ENCODE results near the gene CTNNA2.

CTNNA2 gene

DNA sequence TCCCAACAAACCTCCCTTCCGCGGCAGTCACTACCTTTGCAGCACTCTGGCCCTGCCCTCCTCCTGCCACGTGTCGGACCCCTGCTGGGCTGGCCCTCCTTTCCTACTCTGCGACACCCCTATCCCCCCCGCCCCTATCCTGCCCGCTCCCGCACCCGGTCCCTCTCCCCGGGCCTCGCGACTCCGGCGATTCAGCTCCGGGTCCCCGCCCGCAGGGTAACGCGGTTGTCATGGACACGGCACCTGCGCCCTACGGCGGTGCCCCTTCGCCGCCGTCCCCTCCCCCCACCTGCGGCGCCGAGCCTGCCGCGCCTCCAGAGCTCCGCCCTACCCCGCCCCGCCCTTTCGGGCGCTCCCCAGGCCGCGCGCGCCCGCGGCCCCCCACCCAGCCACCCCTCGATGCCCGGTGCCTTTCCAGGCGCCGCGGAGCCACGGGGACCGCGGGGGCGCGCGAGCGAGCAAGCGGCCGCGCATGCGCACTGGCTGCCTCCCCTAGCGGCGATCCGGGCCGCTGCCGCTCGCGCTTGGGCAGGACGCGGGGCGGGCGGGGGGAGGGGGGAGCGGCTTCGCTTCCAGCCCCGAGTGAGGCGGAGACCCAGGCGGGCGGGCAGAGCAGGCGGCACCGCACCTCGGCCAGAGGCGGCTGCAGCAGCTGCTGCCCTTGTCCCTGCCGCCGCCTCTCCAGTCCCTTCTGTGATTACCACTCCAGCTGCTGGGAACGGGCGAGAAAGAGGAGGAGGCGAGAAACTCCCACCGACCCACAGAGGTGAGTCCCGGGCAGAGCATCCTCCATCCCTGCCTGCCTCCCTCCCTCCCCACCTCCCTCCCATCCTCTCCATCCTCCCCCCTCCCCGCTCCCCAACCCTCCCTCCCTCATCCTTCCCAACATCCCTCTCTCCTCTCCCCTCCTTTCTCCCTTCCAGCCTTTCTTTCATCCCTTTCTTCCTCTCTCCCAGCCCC lies at the start of gene CTNNA2:
CTNNA2 (plus strand) TSS at position 610 of the 960 bp plus-strand sequence.
- DNase-seq: peak; percentile 1

DNA sequence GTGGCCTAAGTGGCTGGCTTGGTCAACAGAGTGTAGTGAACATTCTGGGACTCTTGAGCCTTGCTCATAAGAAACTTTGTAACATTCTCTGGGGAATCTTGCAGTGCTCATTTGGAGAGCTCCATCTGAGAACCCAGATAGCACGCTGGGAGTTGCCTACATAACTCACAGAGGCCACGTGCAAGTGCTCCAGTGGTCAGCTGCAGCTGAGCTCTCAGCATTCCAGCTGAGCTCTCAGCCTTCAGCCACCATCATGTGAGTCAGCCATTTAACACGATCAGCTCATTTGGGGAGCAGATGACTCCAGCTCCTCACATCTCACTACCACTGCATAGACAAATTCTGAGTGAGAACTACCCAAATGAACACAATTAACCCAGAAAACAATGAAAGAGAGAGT lies 25.5 kb upstream of the CTNNA2 start:
- no peak for DNase-seq

- no peak for DNase-seq
Measured at GRCh38 chr2:79511320-79511951, 1.4 kb upstream of the CTNNA2 start.

DNA sequence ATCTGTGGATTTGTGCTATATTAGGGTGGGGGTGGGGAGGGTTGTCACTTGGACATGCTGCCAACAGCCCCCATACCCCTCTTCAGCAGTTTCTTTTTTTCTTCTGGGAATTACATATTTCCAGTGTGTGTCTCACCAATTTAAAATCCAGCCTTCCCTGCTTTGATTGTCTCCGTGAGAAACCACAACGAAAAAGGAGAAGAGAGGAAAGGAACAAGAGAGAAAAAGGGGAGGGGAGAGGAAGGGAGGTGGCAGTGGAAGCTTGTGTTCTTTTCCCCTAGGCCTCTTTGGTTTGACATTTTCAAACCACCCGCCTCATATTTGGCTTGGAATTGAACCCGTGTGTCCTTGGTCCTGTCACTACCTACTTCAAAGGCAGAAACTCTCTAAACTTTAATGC lies 860 bp downstream of the CTNNA2 start:
- DNase-seq: no peak

DNA sequence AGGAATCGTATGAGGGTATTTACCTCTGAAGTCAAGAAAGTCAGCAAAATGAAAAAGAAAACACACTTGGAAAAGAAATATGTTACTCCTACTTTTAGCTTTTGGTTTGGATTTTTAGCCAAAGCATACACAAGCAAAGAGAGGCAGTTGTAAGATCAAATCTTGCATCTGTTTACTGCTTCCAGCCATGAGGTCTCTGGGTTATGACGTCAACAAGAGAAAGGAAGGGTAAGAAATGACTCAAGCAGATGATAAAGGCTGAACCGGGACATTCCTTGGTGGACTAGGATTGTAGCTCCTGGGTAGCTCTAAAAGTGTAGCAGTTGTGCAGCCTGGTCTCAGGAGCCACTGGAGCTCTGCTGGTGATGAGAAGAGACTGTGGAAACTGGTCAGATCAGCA lies 16.8 kb downstream of the CTNNA2 start:
- DNase-seq: no peak

- DNase-seq: peak; percentile 8
Measured at GRCh38 chr2:79530443-79530842, 17.6 kb downstream of the CTNNA2 start.

GRCh38 chr2:79547568-79547967 lies 34.7 kb downstream of the CTNNA2 start:
- no peak for DNase-seq

DNA sequence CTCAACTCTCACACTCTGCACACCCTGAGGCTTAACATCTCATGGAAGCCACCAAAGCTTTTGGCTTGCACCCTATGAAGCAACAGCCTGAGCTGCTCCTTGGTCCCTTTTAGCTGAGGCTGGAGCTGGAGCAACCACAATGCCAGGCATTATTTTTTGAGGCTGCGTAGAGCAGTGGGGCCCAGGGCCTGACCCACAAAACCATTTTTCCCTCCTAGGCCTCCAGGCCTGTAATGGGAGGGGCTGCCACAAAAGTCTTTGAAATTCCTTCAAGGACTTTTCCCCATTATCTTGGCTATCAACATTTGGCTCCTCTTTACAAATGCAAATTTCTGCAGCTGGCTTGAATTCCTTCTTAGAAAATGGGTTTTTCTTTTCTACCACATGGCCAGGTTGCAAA lies 39.8 kb downstream of the CTNNA2 start:
- no peak for DNase-seq

DNA sequence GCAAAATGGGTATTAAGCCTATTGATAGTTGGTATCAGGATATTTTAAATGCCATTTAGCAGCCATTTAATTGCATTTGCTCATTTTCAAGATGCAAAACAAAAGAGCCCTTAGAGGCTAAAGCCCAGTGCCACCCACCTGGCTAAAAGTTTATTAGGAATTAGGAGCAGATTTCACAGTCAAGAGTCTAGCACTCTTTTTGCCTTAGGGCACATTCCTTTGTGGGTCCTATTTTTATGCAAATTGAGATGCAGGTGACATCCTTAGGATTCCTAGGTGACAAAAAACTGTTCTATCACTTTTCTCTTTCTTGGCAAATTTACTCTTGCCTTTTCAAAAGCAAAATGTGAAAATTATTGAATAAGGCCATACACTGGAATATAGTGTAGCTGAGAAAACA lies 42.0 kb downstream of the CTNNA2 start:
- DNase-seq: no peak

DNA sequence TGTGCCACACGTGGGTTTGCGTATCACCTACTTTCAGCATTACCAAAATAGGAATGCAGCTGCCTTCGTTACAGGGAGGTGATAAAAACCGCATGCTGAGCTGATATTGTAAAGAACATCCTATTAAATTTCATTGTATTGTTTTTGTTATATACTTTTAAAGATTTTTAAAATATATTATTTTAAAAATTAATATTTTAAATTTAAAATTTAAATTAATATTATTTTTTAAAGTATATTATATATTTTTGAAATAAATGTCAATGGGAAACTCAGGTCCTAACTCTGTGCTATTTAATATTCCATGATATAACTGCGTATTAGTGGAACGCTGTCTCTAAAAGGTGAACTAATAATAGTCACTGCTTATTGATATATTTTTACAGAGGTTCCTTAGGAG lies 51.2 kb downstream of the CTNNA2 start:
- DNase-seq: no peak

- DNase-seq: no peak
Measured at GRCh38 chr2:79569048-79569447, 56.2 kb downstream of the CTNNA2 start.

DNA sequence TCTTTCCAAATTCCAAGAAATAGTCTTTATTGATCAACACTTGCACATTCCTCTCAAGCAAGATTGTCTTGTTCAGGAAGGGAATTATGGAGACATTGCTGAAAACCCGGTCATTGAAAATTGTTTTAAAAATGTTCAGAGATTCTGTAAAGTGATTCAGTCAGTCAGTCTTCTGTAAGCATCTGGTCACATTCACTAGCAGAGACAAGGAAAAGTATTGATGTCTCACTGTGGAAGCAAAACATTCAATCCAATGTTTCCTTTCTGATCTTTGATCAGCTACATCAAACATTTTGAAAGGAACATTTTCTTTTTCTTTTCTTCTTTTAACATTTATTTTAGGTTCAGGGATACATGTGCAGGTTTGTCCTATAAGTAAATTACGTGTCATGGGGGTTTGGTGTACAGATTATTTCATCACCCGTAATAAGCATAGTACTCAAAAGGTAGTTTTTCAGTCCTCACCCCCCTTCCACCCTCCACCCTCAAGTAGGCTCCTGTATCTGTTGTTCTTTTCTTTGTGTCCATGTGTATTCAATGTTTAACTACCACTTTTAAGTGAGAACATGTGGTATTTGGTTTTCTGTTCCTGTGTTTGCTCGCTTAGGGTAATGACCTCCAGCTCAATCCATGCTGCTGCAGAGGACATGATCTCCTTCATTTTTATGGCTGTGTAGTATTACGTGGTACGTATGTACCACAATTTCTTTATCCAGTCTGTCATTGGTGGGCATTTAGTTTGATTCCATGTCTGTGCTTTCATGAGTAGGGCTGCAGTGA lies 61.2 kb downstream of the CTNNA2 start:
- DNase-seq: no peak

DNA sequence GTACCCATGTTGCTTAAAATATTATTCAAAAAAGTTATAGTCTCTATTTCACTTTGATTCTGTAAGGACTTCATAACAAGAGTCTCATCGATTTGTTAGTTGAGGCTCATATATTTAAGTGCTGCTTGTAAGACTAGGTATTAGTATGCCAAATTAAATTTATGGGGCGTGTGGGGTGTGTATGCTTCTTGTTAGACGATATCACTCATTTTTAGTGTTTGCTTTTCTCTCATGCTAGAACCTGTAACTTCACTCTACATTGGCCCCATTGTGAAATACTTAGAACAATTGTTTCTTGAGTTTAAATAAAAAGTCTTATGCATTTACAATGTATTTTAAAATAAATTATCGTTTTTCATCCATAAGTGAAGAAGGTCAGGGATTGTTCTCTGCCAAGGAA lies 63.6 kb downstream of the CTNNA2 start:
- DNase-seq: no peak

DNA sequence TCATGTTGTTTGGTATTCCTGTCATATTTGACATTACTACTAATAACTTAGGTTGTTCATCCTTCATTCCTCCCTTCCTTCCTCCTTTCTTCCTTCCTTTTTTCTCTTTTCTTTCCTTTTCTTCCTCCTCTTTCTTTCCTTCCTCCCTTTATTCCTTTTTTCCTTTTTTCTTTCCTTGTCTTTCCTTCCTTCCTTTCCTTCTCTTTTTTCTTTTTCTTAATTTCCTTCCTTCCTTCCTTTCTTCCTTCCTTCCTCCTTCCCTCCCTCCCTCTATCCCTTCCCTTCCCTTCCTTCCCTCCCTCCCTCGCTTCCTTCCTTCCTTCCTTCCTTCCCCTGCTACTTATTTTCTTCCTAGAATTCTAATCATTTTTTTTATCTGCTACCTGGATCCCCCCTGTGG lies 66.1 kb downstream of the CTNNA2 start:
- DNase-seq: no peak

DNA sequence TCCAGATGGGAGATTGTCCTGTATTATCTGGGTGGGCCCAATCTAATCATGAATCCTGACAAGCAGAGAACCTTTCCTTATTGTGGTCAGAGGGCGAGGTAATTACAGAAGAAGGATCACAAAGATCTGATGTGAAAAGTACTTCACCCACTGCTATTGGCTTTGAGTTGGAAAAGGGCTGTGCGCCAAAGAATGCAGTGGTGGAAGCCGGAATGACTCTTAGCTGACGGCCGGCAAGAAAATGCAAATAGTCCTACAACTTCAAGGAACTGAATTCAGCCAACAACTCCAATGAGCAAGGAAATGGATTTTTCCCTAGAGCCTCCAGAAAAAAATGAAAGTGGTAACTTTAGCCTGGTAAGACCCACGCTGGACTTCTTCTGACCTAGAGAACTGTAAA lies 67.3 kb downstream of the CTNNA2 start:
- no peak for DNase-seq

DNA sequence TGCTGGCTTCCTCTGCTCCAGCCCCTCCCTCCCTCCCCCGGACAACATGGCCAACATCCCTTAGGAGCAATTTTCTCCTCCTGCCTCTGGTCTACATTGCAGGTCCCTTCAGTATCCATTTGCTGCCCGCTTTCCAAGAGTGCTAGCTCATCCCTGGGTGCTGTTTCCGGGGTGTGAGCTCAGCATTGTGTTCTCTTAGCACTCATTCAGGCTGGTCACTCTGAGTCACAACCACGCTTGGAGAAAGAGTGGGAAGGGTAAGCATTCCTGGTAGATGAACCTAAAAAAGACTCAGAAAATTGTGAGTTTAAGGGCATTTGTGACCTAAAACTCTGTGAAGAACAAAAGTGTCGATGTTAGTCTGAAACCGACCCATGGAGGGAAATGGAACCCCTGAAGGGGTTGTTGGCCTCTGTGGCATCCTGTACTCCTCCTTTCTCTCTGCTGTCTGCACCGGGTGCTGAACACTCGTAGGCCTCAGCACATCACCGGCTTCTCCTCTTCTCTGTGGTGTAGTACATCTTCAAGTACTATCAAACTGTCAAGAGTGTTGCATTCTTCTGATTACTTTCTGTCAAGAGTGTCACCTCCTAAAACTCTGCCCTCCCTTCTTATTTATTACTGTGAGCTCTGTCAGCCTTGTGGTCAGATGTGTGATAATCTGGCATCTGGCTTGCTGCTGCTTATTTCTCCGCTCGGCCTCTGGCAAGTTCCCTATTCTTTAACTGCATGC lies 73.0 kb downstream of the CTNNA2 start:
- DNase-seq: peak; percentile 32

- DNase-seq: no peak
Measured at GRCh38 chr2:79591281-79591680, 78.4 kb downstream of the CTNNA2 start.

- no peak for DNase-seq
Measured at GRCh38 chr2:79593237-79593867, 80.5 kb downstream of the CTNNA2 start.

DNA sequence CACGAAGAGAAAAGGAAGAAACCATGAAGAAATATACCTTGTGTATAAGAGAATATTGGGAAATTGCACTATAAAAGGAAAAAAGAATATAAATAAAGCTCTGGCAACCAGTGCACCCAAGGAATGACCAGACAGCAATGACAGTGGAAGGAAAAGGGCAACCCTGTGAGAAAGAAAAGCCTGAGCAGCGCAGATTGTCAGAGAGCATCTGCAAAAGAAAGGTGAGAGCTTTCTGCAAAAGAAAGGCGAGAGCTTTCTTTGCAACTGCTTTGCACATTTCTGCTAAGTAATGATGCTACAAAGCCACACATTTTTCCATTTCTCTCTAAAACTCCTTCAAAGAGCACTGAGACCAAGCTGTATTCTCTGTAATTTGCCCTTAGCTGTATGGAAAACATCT lies 83.6 kb downstream of the CTNNA2 start:
- DNase-seq: no peak

DNA sequence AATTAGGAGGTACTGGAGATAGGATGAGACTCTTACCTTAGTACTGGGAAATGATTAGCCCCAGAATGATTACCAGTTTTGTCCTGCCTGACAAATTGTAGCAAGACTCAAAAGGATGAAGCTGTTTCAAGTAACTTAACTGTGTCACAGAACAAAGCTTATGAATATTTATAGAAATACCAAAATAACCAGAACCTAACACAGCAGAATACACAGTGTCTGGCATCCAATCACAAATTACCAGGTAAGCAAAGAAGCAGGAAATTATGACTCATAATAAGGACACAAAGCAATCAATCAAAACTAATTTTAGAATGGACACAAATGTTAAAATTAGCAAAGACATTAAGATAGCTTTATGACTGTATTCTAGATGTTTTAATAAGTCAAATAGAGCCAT lies 91.9 kb downstream of the CTNNA2 start:
- no peak for DNase-seq

- no peak for DNase-seq
Measured at GRCh38 chr2:79611448-79612016, 98.7 kb downstream of the CTNNA2 start.

GRCh38 chr2:79612999-79613398 lies 100.1 kb downstream of the CTNNA2 start:
- DNase-seq: no peak

All from kidney glomerular epithelial cell (primary cell).